Endothelial cell of umbilical vein (primary cell): Measurements from ENCODE around the gene GAP43. TPM values are rescaled to one million over a fixed set of nuclear protein-coding genes. Genes with fewer than 3 reads are reported as not detected.

ENCODE experiments used
- BruUV-seq: library from RNA; stranded (reverse); fragments of 400-500 nt; replicated peaks from 2 replicates; lab custom pipeline; 2021; lab: Mats Ljungman, UMichigan
- CTCF ChIA-PET: fragments of 300-600, 350-600 bp; sonication (Branson Sonifier 250); formaldehyde crosslinking; loops from one replicate; lab custom pipeline; 2021; ENCODE audit warnings: antibody characterized with exemption, inconsistent platforms; lab: Charles Lee
- POLR2A ChIA-PET: fragments of 300-600, 350-600 bp; sonication (Branson Sonifier 250); formaldehyde crosslinking; loops from one replicate; lab custom pipeline; 2021; ENCODE audit warnings: antibody characterized with exemption, inconsistent platforms; lab: Charles Lee
- DNase-seq: peaks from one replicate; pipeline ENCODE4 v3.0.0-alpha.2; 2011; ENCODE audit warnings: low read depth, low spot score
- FAIRE-seq: peaks from 2 replicates; lab custom pipeline; 2011; peaks lifted over from hg19 to GRCh38; lab: Jason Lieb, UNC
- H2AFZ ChIP-seq: 2 replicates; pipeline ENCODE4 v1.6.0; 2012; ENCODE audit warnings: low read depth, low read length, control low read depth, inconsistent platforms
- H3K27ac ChIP-seq: 2 replicates; pipeline ENCODE4 v1.5.1; 2011; ENCODE audit warnings: low read depth, mild to moderate bottlenecking, control low read depth, low read length, moderate library complexity; ENCODE audit not compliant: insufficient read depth
- H3K27me3 ChIP-seq, 2 experiments: 2 replicates each; pipeline versions ENCODE4 v1.6.0 to v1.6.1; 2011; ENCODE audit warnings: low read length in 2 of 2, mixed read lengths in 1 of 2; ENCODE audit not compliant: control insufficient read depth in 2 of 2, insufficient read depth in 2 of 2
- H3K36me3 ChIP-seq, 2 experiments: 2 replicates in 1 of 2; 3 replicates in 1 of 2; pipeline ENCODE4 v1.5.1; 2011; ENCODE audit warnings: low read length in 2 of 2, mild to moderate bottlenecking in 1 of 2, moderate library complexity in 1 of 2; ENCODE audit not compliant: control insufficient read depth in 2 of 2, insufficient read depth in 2 of 2; ENCODE audit errors: extremely low read depth in 1 of 2
- H3K4me1 ChIP-seq: 3 replicates; pipeline ENCODE4 v1.5.1; 2011; ENCODE audit warnings: mild to moderate bottlenecking, low read length; ENCODE audit not compliant: control insufficient read depth, insufficient read depth; ENCODE audit errors: extremely low read depth
- H3K4me2 ChIP-seq: 2 replicates; pipeline ENCODE4 v1.6.1; 2011; ENCODE audit warnings: low read length, control low read depth, mixed read lengths; ENCODE audit not compliant: insufficient read depth
- H3K4me3 ChIP-seq, 3 experiments: fragments of 200-600 bp in 1 of 3; sonication (generic), shearing (Covaris generic) in 1 of 3; replicated peaks in 1 of 3; 2 replicates each; pipeline ENCODE4 v1.5.1; 2011 to 2016; ENCODE audit warnings: control low read depth in 3 of 3, low read length in 3 of 3, mild to moderate bottlenecking in 2 of 3, inconsistent platforms in 1 of 3, low read depth in 1 of 3, moderate library complexity in 1 of 3; ENCODE audit not compliant: insufficient read depth in 1 of 3
- H3K79me2 ChIP-seq: 2 replicates; pipeline ENCODE4 v1.6.0; 2012; ENCODE audit warnings: low read length, inconsistent platforms; ENCODE audit not compliant: control insufficient read depth, insufficient read depth
- H3K9ac ChIP-seq: replicated peaks from 2 replicates; pipeline ENCODE3; 2011; ENCODE audit warnings: low read length, control low read depth; ENCODE audit not compliant: insufficient read depth; ENCODE audit errors: extremely low read depth
- H3K9me1 ChIP-seq: replicated peaks from 3 replicates; pipeline ENCODE4 v1.6.0; 2011; ENCODE audit warnings: mild to moderate bottlenecking, low read length; ENCODE audit not compliant: control insufficient read depth, insufficient read depth; ENCODE audit errors: extremely low read depth
- H3K9me3 ChIP-seq: replicated peaks from 2 replicates; pipeline ENCODE4 v1.5.1; 2012; ENCODE audit warnings: low read length, inconsistent platforms; ENCODE audit not compliant: control insufficient read depth, insufficient read depth
- H4K20me1 ChIP-seq: replicated peaks from 2 replicates; pipeline ENCODE3; 2011; ENCODE audit warnings: mild to moderate bottlenecking, low read length; ENCODE audit not compliant: control insufficient read depth, insufficient read depth; ENCODE audit errors: extremely low read depth
- CTCF ChIP-seq, 2 donors: IDR thresholded peaks; 1 replicate in 1 of 2; 2 replicates in 1 of 2; pipeline ENCODE4 v1.5.1; 2011; ENCODE audit warnings: low read length in 2 of 2, mild to moderate bottlenecking in 2 of 2, moderate library complexity in 2 of 2, control low read depth in 1 of 2, inconsistent platforms in 1 of 2, low read depth in 1 of 2; ENCODE audit not compliant: insufficient read depth in 1 of 2; ENCODE audit errors: extremely low read depth in 1 of 2
- EZH2 ChIP-seq: IDR thresholded peaks from 2 replicates; pipeline ENCODE4 v1.6.1; 2012; ENCODE audit warnings: borderline replicate concordance, low read depth, mild to moderate bottlenecking, moderate library complexity, low read length, inconsistent platforms; ENCODE audit not compliant: severe bottlenecking
- FOS ChIP-seq: IDR thresholded peaks from 2 replicates; pipeline ENCODE4 v1.6.1; 2011; ENCODE audit warnings: mild to moderate bottlenecking, low read length, moderate library complexity, borderline replicate concordance; ENCODE audit not compliant: insufficient read depth
- GATA2 ChIP-seq: IDR thresholded peaks from 2 replicates; pipeline ENCODE4 v1.7.0; 2011; ENCODE audit warnings: low read depth, mild to moderate bottlenecking, moderate library complexity, mixed read lengths, low read length; ENCODE audit not compliant: insufficient read length, insufficient read depth
- MYC ChIP-seq: IDR thresholded peaks from one replicate; pipeline ENCODE4 v1.6.1; 2011; ENCODE audit warnings: mild to moderate bottlenecking, low read depth, low read length
- POLR2A ChIP-seq: IDR thresholded peaks from 2 replicates; pipeline ENCODE4 v1.6.1; 2012; ENCODE audit warnings: low read depth, mild to moderate bottlenecking, control low read depth, low read length
- POLR2AphosphoS5 ChIP-seq: IDR thresholded peaks from 2 replicates; pipeline ENCODE4 v1.6.1; 2012; ENCODE audit warnings: low read depth, mild to moderate bottlenecking, control low read depth, low read length, moderate library complexity; ENCODE audit not compliant: insufficient read depth
- dilution Hi-C: fragments of 300-500 bp; cut with MboI; formaldehyde crosslinking; loops from one replicate; pipeline ENCODE4 v1.15.0; 2019; ENCODE audit warnings: low sequenced_read_pairs; ENCODE audit not compliant: extremely low pct_ligation_motif_present
- intact Hi-C: fragments of 100-400 bp; cut with micrococcal nuclease; formaldehyde crosslinking; loops from one replicate; pipeline ENCODE4 v1.10.0; 2022
- polyA plus RNA-seq, 4 experiments: library from polyadenylated mRNA; depleted of rRNA in 3 of 4; stranded (reverse) in 3 of 4; unstranded in 1 of 4; fragments of >200 nt; gene quantifications; 2 replicates each; pipeline versions ENCODE4 v1.2.1 to v1.2.3, GENCODE V29; 2011 to 2012; ENCODE audit warnings: missing spikeins in 1 of 4
- total RNA-seq: library from RNA; stranded (reverse); gene quantifications from 2 replicates; pipeline ENCODE4 v1.2.3, GENCODE V29; 2021

Gene GAP43
- total and polyA plus RNA-seq, 2 donors (not counting 3 experiments of a cell fraction or from before 2014, with no cell fraction given), result 0.06 TPM; not detected in 1

- no peak for TF ChIP-seq CTCF (IDR thresholded peaks at IDR 0.05; ENCODE audit: extremely low read depth in 1 of 2, insufficient read depth in 1 of 2, low read depth in 1 of 2, low read length in 2 of 2)
- TF ChIP-seq MYC, result no peak
- no peak for TF ChIP-seq EZH2
- no peak for TF ChIP-seq FOS
- H4K20me1 ChIP-seq, result no peaks in the 10 kb centered on the region
- no peaks in the 10 kb centered on the region for H3K9me1 ChIP-seq
- DNase-seq (no peak), FAIRE-seq (no peak)
- POLR2A ChIA-PET, result no interaction called here
- intact Hi-C loops (no loop called here), dilution Hi-C loops (no loop called here)
- no peaks in the 10 kb centered on the region for H3K9me3 ChIP-seq
- H3K4me1 ChIP-seq, result no peaks in the 10 kb centered on the region
- BruUV-seq, result no TSS peak
- no peak overlapping the region for H3K4me2 ChIP-seq
- no peak overlapping the region for H3K27ac ChIP-seq
- no peaks in the 10 kb centered on the region for H3K79me2 ChIP-seq
- no peak overlapping the region for H3K4me3 ChIP-seq
- H2AFZ ChIP-seq, result no peak overlapping the region
- peaks cover 0 to 2% of the 10 kb centered on the region in 2 experiments for H3K27me3 ChIP-seq
- no peaks in the 10 kb centered on the region for H3K36me3 ChIP-seq
- no peak overlapping the region for H3K9ac ChIP-seq
- CTCF ChIA-PET, result no interaction called here
Measured at GRCh38 chr3:115715241-115715745, 92.0 kb downstream of the GAP43 start.

- H3K9me1 ChIP-seq, result no peaks in the 10 kb centered on the region
- H3K27ac ChIP-seq, result no peak overlapping the region
- TF ChIP-seq POLR2A (no peak), FOS (no peak), GATA2 (no peak), POLR2AphosphoS5 (no peak)
- no peaks in the 10 kb centered on the region for H4K20me1 ChIP-seq
- no peaks in the 10 kb centered on the region for H3K79me2 ChIP-seq
- no peaks in the 10 kb centered on the region for H3K36me3 ChIP-seq
- H3K4me2 ChIP-seq, result no peak overlapping the region
- POLR2A ChIA-PET, result no interaction called here
- dilution Hi-C loops, result no loop called here
- intact Hi-C loops, result no loop called here
- H3K9me3 ChIP-seq, result no peaks in the 10 kb centered on the region
- no peak overlapping the region for H2AFZ ChIP-seq
- H3K4me3 ChIP-seq, result no peak overlapping the region
- DNase-seq, result no peak
- CTCF ChIA-PET, result no interaction called here
- H3K9ac ChIP-seq, result no peak overlapping the region
- no TSS peak for BruUV-seq
- no peaks in the 10 kb centered on the region for H3K4me1 ChIP-seq
- H3K27me3 ChIP-seq, result peaks cover 0 to 2% of the 10 kb centered on the region in 2 experiments
- no peak for FAIRE-seq
Measured at GRCh38 chr3:115720983-115721382, 97.7 kb downstream of the GAP43 start.
